H54 (cell line): Measurements from ENCODE around the gene IREB2.

ENCODE experiments used
- DNase-seq: peaks from one replicate; pipeline ENCODE4 v3.0.0; 2011; ENCODE audit warnings: low spot score, mixed read lengths; ENCODE audit not compliant: insufficient read length
- FAIRE-seq: peaks from 3 replicates; lab custom pipeline; 2011; peaks lifted over from hg19 to GRCh38; lab: Jason Lieb, UNC
- POLR2A ChIP-seq: IDR thresholded peaks from 2 replicates; pipeline ENCODE4 v1.6.1; 2011; ENCODE audit warnings: low read depth, mild to moderate bottlenecking, low read length

IREB2 gene

GRCh38 chr15:78437762-78438618, at the start of gene IREB2:
Gene IREB2, plus strand, starts transcription at chr15:78438216. Its CDS starts 122 bp downstream, at chr15:78438338.
- FAIRE-seq = peak; percentile 71
- peak; percentile 45 for TF ChIP-seq POLR2A
- DNase-seq = peak; percentile 79

GRCh38 chr15:78388865-78389264, 49.2 kb upstream of the IREB2 start:
- FAIRE-seq (no peak), DNase-seq (no peak)
- no peak for TF ChIP-seq POLR2A

- DNase-seq (no peak), FAIRE-seq (no peak)
- TF ChIP-seq POLR2A = no peak
These were observed 48.7 kb upstream of the IREB2 start for GRCh38 chr15:78389322-78389721.

- FAIRE-seq = no peak
- no peak for DNase-seq
- TF ChIP-seq POLR2A = no peak
These were observed 48.3 kb upstream of the IREB2 start for GRCh38 chr15:78389738-78390137.

GRCh38 chr15:78390242-78390641, 47.8 kb upstream of the IREB2 start:
- no peak for TF ChIP-seq POLR2A
- no peak for DNase-seq
- no peak for FAIRE-seq

GRCh38 chr15:78390826-78391225, 47.2 kb upstream of the IREB2 start:
- DNase-seq (no peak), FAIRE-seq (no peak)
- no peak for TF ChIP-seq POLR2A

- no peak for TF ChIP-seq POLR2A
- no peak for DNase-seq
These were observed 46.2 kb upstream of the IREB2 start for GRCh38 chr15:78391781-78392180.

GRCh38 chr15:78392430-78392829, 45.6 kb upstream of the IREB2 start:
- DNase-seq (no peak), FAIRE-seq (no peak)
- no peak for TF ChIP-seq POLR2A

More at GRCh38 chr15:78391781-78392180, 46.2 kb upstream of the IREB2 start:
- FAIRE-seq = no peak

GRCh38 chr15:78393137-78393536, 44.9 kb upstream of the IREB2 start:
- DNase-seq = no peak
- TF ChIP-seq POLR2A = no peak
- FAIRE-seq = no peak

- DNase-seq = no peak
- no peak for TF ChIP-seq POLR2A
- no peak for FAIRE-seq
These were observed 44.0 kb upstream of the IREB2 start for GRCh38 chr15:78394026-78394425.

- no peak for DNase-seq
- FAIRE-seq = no peak
- no peak for TF ChIP-seq POLR2A
These were observed 42.9 kb upstream of the IREB2 start for GRCh38 chr15:78394981-78395616.

GRCh38 chr15:78396186-78396814, 41.7 kb upstream of the IREB2 start:
- FAIRE-seq (no peak), DNase-seq (no peak)
- TF ChIP-seq POLR2A = no peak

GRCh38 chr15:78396976-78397375, 41.0 kb upstream of the IREB2 start:
- no peak for TF ChIP-seq POLR2A
- FAIRE-seq (no peak), DNase-seq (no peak)

GRCh38 chr15:78397382-78397781, 40.6 kb upstream of the IREB2 start:
- TF ChIP-seq POLR2A = no peak
- FAIRE-seq = no peak
- DNase-seq = no peak
